ENCODE measurements around the gene RPP25L. TPM values are rescaled to one million over a fixed set of nuclear protein-coding genes. Genes with fewer than 3 reads are reported as not detected.

RPP25L gene
- total RNA-seq, 2 donors from 2014 or later = 19.3 to 22.4 TPM

DNA sequence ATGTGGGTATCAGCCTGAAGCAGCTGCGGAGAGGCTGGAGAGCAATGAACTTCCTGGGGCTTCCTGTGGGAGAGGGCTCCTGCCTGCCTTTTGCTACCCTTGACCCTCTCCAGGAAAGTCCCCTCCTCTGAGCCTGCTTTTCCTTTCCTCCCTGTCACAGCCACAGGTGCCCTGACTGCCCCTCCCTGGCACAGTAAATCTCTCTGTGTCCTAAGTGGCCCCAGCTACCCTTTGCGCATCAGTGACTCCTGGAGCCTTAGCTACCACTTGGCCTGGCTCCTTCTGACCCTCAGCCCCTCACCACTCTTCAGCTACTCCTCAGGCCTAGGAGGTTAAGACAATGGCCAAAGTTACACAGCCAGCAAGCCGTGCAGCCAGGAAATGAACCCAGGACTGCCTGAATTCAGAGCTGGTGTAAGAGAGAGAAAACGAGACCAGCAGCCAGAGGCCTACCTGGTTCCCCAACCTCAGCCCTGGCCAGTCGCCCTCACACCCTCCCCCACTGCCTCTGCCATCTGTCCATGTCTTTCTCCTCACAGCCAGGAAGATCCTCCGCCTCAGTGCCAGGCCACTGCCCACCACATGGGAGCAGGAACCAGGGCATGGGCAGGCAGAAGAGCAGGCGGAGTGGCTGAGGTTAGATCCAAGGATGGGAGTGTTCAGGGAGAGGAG lies 41.0 kb downstream of the RPP25L start:
- Mint-ChIP-seq H3K4me3 (no peak overlapping the region), H3K36me3 (ENCODE audit: low read depth) (no peaks in the 10 kb centered on the region), H3K4me1 (peaks cover 6% of the 10 kb centered on the region), H3K27ac (peak overlapping the region; percentile 22), H3K27me3 (ENCODE audit: insufficient read depth) (peaks cover 30% of the 10 kb centered on the region), H3K9me3 (no peaks in the 10 kb centered on the region)
- no peak for TF ChIP-seq CTCF (conservative IDR thresholded peaks at IDR 0.05)
- DNase-seq = no peak
- peaks cover 17% of the 10 kb centered on the region for H3K27me3 ChIP-seq (ENCODE audit: control insufficient read depth, insufficient read depth, low read length, poor library complexity, severe bottlenecking)
- no peaks in the 10 kb centered on the region for H3K4me1 ChIP-seq (ENCODE audit: control insufficient read depth, insufficient read depth, low read length)
- H3K9ac ChIP-seq (ENCODE audit: extremely low read depth, low read length, poor library complexity, severe bottlenecking) = no peak overlapping the region
- no peaks in the 10 kb centered on the region for H3K9me3 ChIP-seq (ENCODE audit: control insufficient read depth, low read length)
- H3K36me3 ChIP-seq (ENCODE audit: control insufficient read depth, insufficient read depth, low read length) = no peaks in the 10 kb centered on the region
- no peak overlapping the region for H3K4me3 ChIP-seq (ENCODE audit: low read length)
- WGBS, 2 experiments (ENCODE audit: insufficient coverage in 1 of 2, insufficient read length in 1 of 2) = 76 to 90% methylated on average over 2 to 7 of the region's 7 CpGs
- peak overlapping the region; percentile 66 for H3K27ac ChIP-seq (ENCODE audit: low read depth, low read length)

GRCh38 chr9:34570376-34570775 lies 41.5 kb downstream of the RPP25L start:
- H3K9ac ChIP-seq (ENCODE audit: extremely low read depth, low read length, poor library complexity, severe bottlenecking) = no peak overlapping the region
- no peaks in the 10 kb centered on the region for H3K9me3 ChIP-seq (ENCODE audit: control insufficient read depth, low read length)
- 92 to 93% methylated on average over 11 of the region's 11 CpGs for WGBS, 2 experiments (ENCODE audit: insufficient coverage in 1 of 2, insufficient read length in 1 of 2)
- Mint-ChIP-seq H3K36me3 (ENCODE audit: low read depth) (no peaks in the 10 kb centered on the region), H3K4me1 (peaks cover 7% of the 10 kb centered on the region), H3K4me3 (no peak overlapping the region), H3K9me3 (no peaks in the 10 kb centered on the region), H3K27ac (no peak overlapping the region), H3K27me3 (ENCODE audit: insufficient read depth) (peaks cover 30% of the 10 kb centered on the region)
- H3K27me3 ChIP-seq (ENCODE audit: control insufficient read depth, insufficient read depth, low read length, poor library complexity, severe bottlenecking) = peaks cover 15% of the 10 kb centered on the region
- DNase-seq = no peak
- TF ChIP-seq CTCF (conservative IDR thresholded peaks at IDR 0.05) = no peak
- H3K4me3 ChIP-seq (ENCODE audit: low read length) = no peak overlapping the region
- peak overlapping the region; percentile 1 for H3K27ac ChIP-seq (ENCODE audit: low read depth, low read length)
- no peaks in the 10 kb centered on the region for H3K4me1 ChIP-seq (ENCODE audit: control insufficient read depth, insufficient read depth, low read length)
- H3K36me3 ChIP-seq (ENCODE audit: control insufficient read depth, insufficient read depth, low read length) = no peaks in the 10 kb centered on the region

GRCh38 chr9:34568774-34569173 lies 43.1 kb downstream of the RPP25L start:
- Mint-ChIP-seq H3K4me3 (no peak overlapping the region), H3K27ac (no peak overlapping the region), H3K36me3 (ENCODE audit: low read depth) (no peaks in the 10 kb centered on the region), H3K27me3 (ENCODE audit: insufficient read depth) (peaks cover 44% of the 10 kb centered on the region), H3K4me1 (peaks cover 8% of the 10 kb centered on the region), H3K9me3 (no peaks in the 10 kb centered on the region)
- peak overlapping the region; percentile 29 for H3K27ac ChIP-seq (ENCODE audit: low read depth, low read length)
- H3K4me3 ChIP-seq (ENCODE audit: low read length) = no peak overlapping the region
- H3K27me3 ChIP-seq (ENCODE audit: control insufficient read depth, insufficient read depth, low read length, poor library complexity, severe bottlenecking) = peaks cover 15% of the 10 kb centered on the region
- no peak for TF ChIP-seq CTCF (conservative IDR thresholded peaks at IDR 0.05)
- no peaks in the 10 kb centered on the region for H3K36me3 ChIP-seq (ENCODE audit: control insufficient read depth, insufficient read depth, low read length)
- DNase-seq = no peak
- H3K9me3 ChIP-seq (ENCODE audit: control insufficient read depth, low read length) = no peaks in the 10 kb centered on the region
- H3K4me1 ChIP-seq (ENCODE audit: control insufficient read depth, insufficient read depth, low read length) = no peaks in the 10 kb centered on the region
- 81 to 84% methylated on average over 7 to 12 of the region's 12 CpGs for WGBS, 2 experiments (ENCODE audit: insufficient coverage in 1 of 2, insufficient read length in 1 of 2)
- no peak overlapping the region for H3K9ac ChIP-seq (ENCODE audit: extremely low read depth, low read length, poor library complexity, severe bottlenecking)
